H1 (cell line): ENCODE data around the gene PTX4. TPM values are rescaled to one million over a fixed set of nuclear protein-coding genes. Genes with fewer than 3 reads are reported as not detected.

ENCODE experiments used
- EP300 ChIP-seq, 2 experiments: IDR thresholded peaks; 1 replicate in 1 of 2; 2 replicates in 1 of 2; pipeline ENCODE4 v1.6.1; 2011 to 2012; ENCODE audit warnings: low read depth in 2 of 2, low read length in 2 of 2, mild to moderate bottlenecking in 2 of 2, borderline replicate concordance in 1 of 2, inconsistent platforms in 1 of 2, moderate library complexity in 1 of 2
- POLR2A ChIP-seq, 2 experiments: IDR thresholded peaks; 1 replicate in 1 of 2; 2 replicates in 1 of 2; pipeline ENCODE4 v1.6.1; 2011; ENCODE audit warnings: low read depth in 2 of 2, low read length in 2 of 2, mild to moderate bottlenecking in 2 of 2; ENCODE audit errors: control extremely low read depth in 1 of 2
- polyA plus RNA-seq, 7 experiments: library from polyadenylated mRNA; depleted of rRNA in 3 of 7; stranded (reverse) in 5 of 7; unstranded in 2 of 7; fragments of >200 nt in 5 of 7; fragments of 200-250 nt in 2 of 7; gene quantifications; 1 replicate in 5 of 7; 2 replicates in 1 of 7; 4 replicates in 1 of 7; pipeline versions ENCODE4 v1.2.1 to v1.2.3, GENCODE V29; 2011 to 2013; ENCODE audit warnings: missing spikeins in 2 of 7, mixed read lengths in 2 of 7
- total RNA-seq: library from RNA; stranded (reverse); fragmentation: NEBNext Ultra II Directional; extraction: Animal tissue kit (Norgen Biotek cat#: 25700); gene quantifications from 2 replicates; pipeline ENCODE4 v1.2.1, GENCODE V29; 2021

Gene PTX4
- total and polyA plus RNA-seq, 2 of the 8 experiments (the other 6 are each of a cell fraction or from before 2014, with no cell fraction given) = not detected

GRCh38 chr16:1509307-1510221 lies 20.8 kb upstream of the PTX4 start (continued):
- TF ChIP-seq EP300 (IDR thresholded peaks at IDR 0.05; ENCODE audit: borderline replicate concordance in 1 of 2, low read depth in 2 of 2, low read length in 2 of 2) (no peak), POLR2A (IDR thresholded peaks at IDR 0.05; ENCODE audit: control extremely low read depth in 1 of 2, low read depth in 2 of 2, low read length in 2 of 2) (no peak)
